Measurements from ENCODE around the gene SCNN1B.

DNA sequence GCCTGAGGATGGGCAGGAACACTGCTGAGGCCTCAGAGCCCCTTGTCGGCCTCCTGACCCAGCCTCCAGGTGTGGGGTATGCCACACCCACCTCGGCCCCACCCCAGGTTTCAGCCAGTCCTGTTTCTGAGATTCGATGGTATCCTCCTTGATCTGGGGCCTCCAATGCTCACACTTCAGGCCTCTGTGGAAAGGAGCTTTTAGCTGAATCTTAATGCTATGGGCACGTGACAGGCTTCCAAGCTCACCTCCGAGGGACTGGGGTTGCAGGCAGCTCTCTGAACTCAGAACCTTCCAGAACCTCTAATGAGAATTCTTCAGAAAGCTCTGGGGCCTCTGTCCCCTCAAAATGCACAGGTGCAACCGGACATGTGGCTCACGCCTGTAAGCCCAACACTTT, 54.8 kb downstream of the SCNN1B start:
- TF ChIP-seq, protein P1, sequence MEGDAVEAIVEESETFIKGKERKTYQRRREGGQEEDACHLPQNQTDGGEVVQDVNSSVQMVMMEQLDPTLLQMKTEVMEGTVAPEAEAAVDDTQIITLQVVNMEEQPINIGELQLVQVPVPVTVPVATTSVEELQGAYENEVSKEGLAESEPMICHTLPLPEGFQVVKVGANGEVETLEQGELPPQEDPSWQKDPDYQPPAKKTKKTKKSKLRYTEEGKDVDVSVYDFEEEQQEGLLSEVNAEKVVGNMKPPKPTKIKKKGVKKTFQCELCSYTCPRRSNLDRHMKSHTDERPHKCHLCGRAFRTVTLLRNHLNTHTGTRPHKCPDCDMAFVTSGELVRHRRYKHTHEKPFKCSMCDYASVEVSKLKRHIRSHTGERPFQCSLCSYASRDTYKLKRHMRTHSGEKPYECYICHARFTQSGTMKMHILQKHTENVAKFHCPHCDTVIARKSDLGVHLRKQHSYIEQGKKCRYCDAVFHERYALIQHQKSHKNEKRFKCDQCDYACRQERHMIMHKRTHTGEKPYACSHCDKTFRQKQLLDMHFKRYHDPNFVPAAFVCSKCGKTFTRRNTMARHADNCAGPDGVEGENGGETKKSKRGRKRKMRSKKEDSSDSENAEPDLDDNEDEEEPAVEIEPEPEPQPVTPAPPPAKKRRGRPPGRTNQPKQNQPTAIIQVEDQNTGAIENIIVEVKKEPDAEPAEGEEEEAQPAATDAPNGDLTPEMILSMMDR (IDR thresholded peaks at IDR 0.05) = no peak
- no peak for TF ChIP-seq POLR2A (IDR thresholded peaks at IDR 0.05)
